A549 (cell line): Measurements from ENCODE around the gene HDGF. TPM values are rescaled to one million over a fixed set of nuclear protein-coding genes. Genes with fewer than 3 reads are reported as not detected.

ENCODE experiments used
- ATAC-seq, 2 experiments: fragments of 200-7000 bp in 1 of 2; fragments of >200 bp in 1 of 2; cut with Nextera tagmentation in 1 of 2; cut with Tn5 transposase in 1 of 2; 3 replicates each; pipeline versions ENCODE4 v1.8.0 to v1.9.1; 2018 to 2020; ENCODE audit warnings: mild to moderate bottlenecking in 1 of 2, moderate library complexity in 1 of 2
- CTCF ChIA-PET: fragments of 300-600 bp; sonication (Branson Sonifier 250); formaldehyde crosslinking; extraction: SDS; loops from one replicate; lab custom pipeline; 2021; ENCODE audit warnings: antibody characterized with exemption, inconsistent platforms; lab: Yijun Ruan, JAX
- POLR2A ChIA-PET: fragments of 350-600 bp; formaldehyde crosslinking; extraction: SDS; loops from one replicate; lab custom pipeline; 2021; ENCODE audit warnings: antibody characterized with exemption, inconsistent platforms; lab: Yijun Ruan, JAX
- DNase-seq, 2 experiments: peaks; one replicate each; pipeline versions ENCODE4 v3.0.0 to v3.0.0-alpha.2; 2011 to 2016; ENCODE audit warnings: low read depth in 1 of 2, low spot score in 1 of 2
- FAIRE-seq: peaks from 2 replicates; lab custom pipeline; 2011; peaks lifted over from hg19 to GRCh38; lab: Jason Lieb, UNC
- H3K27ac ChIP-seq, 2 experiments: fragments of >200 bp; sonication (Bioruptor Twin); formaldehyde crosslinking; 3 replicates each; pipeline ENCODE4 v1.5.1; 2016 to 2017
- H3K4me1 ChIP-seq: fragments of >200 bp; sonication (Bioruptor Twin); formaldehyde crosslinking; 3 replicates; pipeline ENCODE4 v1.6.1; 2016
- H3K4me2 ChIP-seq: fragments of >200 bp; sonication (Bioruptor Twin); formaldehyde crosslinking; 3 replicates; pipeline ENCODE4 v1.6.1; 2016
- H3K4me3 ChIP-seq: fragments of >200 bp; sonication (Bioruptor Twin); formaldehyde crosslinking; 3 replicates; pipeline ENCODE4 v1.5.1; 2016
- H3K9me3 ChIP-seq: fragments of >200 bp; sonication (Bioruptor Twin); formaldehyde crosslinking; 3 replicates; pipeline ENCODE4 v1.6.1; 2016
- ATOH8 ChIP-seq: fragments of 250-450 bp; sonication (Bioruptor Pico); IDR thresholded peaks from 2 replicates; pipeline ENCODE4 v1.5.0; 2020; ENCODE audit warnings: low read depth, mild to moderate bottlenecking, moderate library complexity
- BCL3 ChIP-seq: fragments of >200 bp; sonication (Bioruptor Twin); formaldehyde crosslinking; IDR thresholded peaks from 3 replicates; pipeline ENCODE4 v1.6.1; 2016
- CBX8 ChIP-seq: fragments of 200-600 bp; sonication (generic); IDR thresholded peaks from 2 replicates; pipeline ENCODE4 v1.6.1; 2016
- CEBPB ChIP-seq, 2 experiments: fragments of >200 bp in 1 of 2; sonication (Bioruptor Twin) in 1 of 2; formaldehyde crosslinking in 1 of 2; IDR thresholded peaks; 2 replicates each; pipeline ENCODE4 v1.6.1; 2012 to 2016
- CTCF ChIP-seq: fragments of >200 bp; sonication (Bioruptor Twin); formaldehyde crosslinking; IDR thresholded peaks from 3 replicates; pipeline ENCODE4 v1.5.1; 2016
- E2F6 ChIP-seq: IDR thresholded peaks from 2 replicates; pipeline ENCODE4 v1.6.1; 2012; ENCODE audit warnings: low read depth, borderline replicate concordance
- EHF ChIP-seq: fragments of 250-450 bp; sonication (Bioruptor Pico); IDR thresholded peaks from 2 replicates; pipeline ENCODE4 v1.5.0; 2020; ENCODE audit warnings: mild to moderate bottlenecking
- EP300 ChIP-seq, 2 experiments: fragments of >200 bp; sonication (Bioruptor Twin); formaldehyde crosslinking; IDR thresholded peaks; 2 replicates in 1 of 2; 3 replicates in 1 of 2; pipeline ENCODE4 v1.6.1; 2016 to 2017
- FOSB ChIP-seq: fragments of 250-450 bp; sonication (Bioruptor Pico); IDR thresholded peaks from 2 replicates; pipeline ENCODE4 v1.5.0; 2020; ENCODE audit warnings: mild to moderate bottlenecking, moderate library complexity
- FOSL2 ChIP-seq, 2 experiments: fragments of 450-650 bp in 1 of 2; fragments of >200 bp in 1 of 2; sonication (Bioruptor Twin) in 1 of 2; formaldehyde crosslinking; IDR thresholded peaks; 2 replicates each; pipeline versions ENCODE4 v1.5.0 to v1.6.1; 2016 to 2020; ENCODE audit warnings: mild to moderate bottlenecking in 1 of 2, moderate library complexity in 1 of 2
- HMGXB4 ChIP-seq: fragments of 250-450 bp; sonication (Bioruptor Pico); IDR thresholded peaks from 2 replicates; pipeline ENCODE4 v1.5.0; 2021; ENCODE audit warnings: mild to moderate bottlenecking, moderate library complexity, borderline replicate concordance
- HOXB5 ChIP-seq: fragments of 250-450 bp; sonication (Bioruptor Pico); IDR thresholded peaks from 2 replicates; pipeline ENCODE4 v1.5.0; 2020; ENCODE audit warnings: mild to moderate bottlenecking, moderate library complexity
- JUN ChIP-seq, 2 experiments: fragments of >200 bp; sonication (Bioruptor Twin); formaldehyde crosslinking; IDR thresholded peaks; 2 replicates in 1 of 2; 3 replicates in 1 of 2; pipeline ENCODE4 v1.6.1; 2016 to 2017
- KDM1A ChIP-seq: fragments of 200-600 bp; sonication (generic); IDR thresholded peaks from 2 replicates; pipeline ENCODE4 v1.6.1; 2016; ENCODE audit warnings: low read depth, mild to moderate bottlenecking
- MAX ChIP-seq: IDR thresholded peaks from 2 replicates; pipeline ENCODE4 v1.6.1; 2012
- MAZ ChIP-seq: fragments of 150-350 bp; IDR thresholded peaks from 2 replicates; pipeline ENCODE4 v1.6.1; 2014; ENCODE audit warnings: antibody characterized with exemption, low read depth, low read length, borderline replicate concordance
- MYC ChIP-seq: IDR thresholded peaks from 2 replicates; pipeline ENCODE4 v1.6.1; 2012; ENCODE audit warnings: mild to moderate bottlenecking, inconsistent platforms, low read length, improper control_type of control experiment, borderline replicate concordance
- NPAS2 ChIP-seq: fragments of 250-450 bp; sonication (Bioruptor Pico); IDR thresholded peaks from 2 replicates; pipeline ENCODE4 v1.8.0; 2022; ENCODE audit warnings: mild to moderate bottlenecking, moderate library complexity, borderline replicate concordance
- POLR2A ChIP-seq: IDR thresholded peaks from 2 replicates; pipeline ENCODE4 v1.6.1; 2012; ENCODE audit warnings: mild to moderate bottlenecking, low read length
- POLR2AphosphoS2 ChIP-seq: conservative IDR thresholded peaks from 2 replicates; pipeline ENCODE4 v1.6.1; 2012; ENCODE audit warnings: low read length, improper control_type of control experiment, inconsistent platforms
- RAD21 ChIP-seq, 2 experiments: fragments of >200 bp in 1 of 2; sonication (Bioruptor Twin) in 1 of 2; formaldehyde crosslinking in 1 of 2; IDR thresholded peaks in 1 of 2; conservative IDR thresholded peaks in 1 of 2; 2 replicates in 1 of 2; 3 replicates in 1 of 2; pipeline ENCODE4 v1.6.1; 2012 to 2018; ENCODE audit warnings: inconsistent platforms in 1 of 2
- RFX5 ChIP-seq: fragments of 450-650 bp; IDR thresholded peaks from 2 replicates; pipeline ENCODE4 v1.7.1; 2014; ENCODE audit warnings: antibody characterized with exemption, mild to moderate bottlenecking, moderate library complexity
- SMC3 ChIP-seq: fragments of >200 bp; sonication (Bioruptor Twin); formaldehyde crosslinking; IDR thresholded peaks from 3 replicates; pipeline ENCODE4 v1.6.1; 2018; ENCODE audit warnings: inconsistent platforms
- SREBF2 ChIP-seq: fragments of 450-650 bp; IDR thresholded peaks from 2 replicates; pipeline ENCODE4 v1.6.1; 2014; ENCODE audit warnings: mild to moderate bottlenecking, moderate library complexity
- TFCP2L1 ChIP-seq: fragments of 250-450 bp; sonication (Bioruptor Pico); IDR thresholded peaks from 2 replicates; pipeline ENCODE4 v1.5.0; 2021; ENCODE audit warnings: mild to moderate bottlenecking
- ZFP36 ChIP-seq: fragments of 450-650 bp; IDR thresholded peaks from 2 replicates; pipeline ENCODE4 v1.6.1; 2014; ENCODE audit warnings: borderline replicate concordance; ENCODE audit not compliant: partially characterized antibody
- ZNF302 ChIP-seq: fragments of 250-450 bp; sonication (Bioruptor Pico); IDR thresholded peaks from 2 replicates; pipeline ENCODE4 v1.9.0; 2021; ENCODE audit warnings: inconsistent platforms, mild to moderate bottlenecking, moderate library complexity
- WGBS: methylation state at CpG from one replicate; pipeline ENCODE4 v1.1.6; 2017; ENCODE audit errors: missing lambda C conversion rate; 5-methylcytosine and 5-hydroxymethylcytosine counted together
- polyA plus RNA-seq, 4 experiments: library from polyadenylated mRNA; depleted of rRNA in 3 of 4; stranded (reverse); fragments of >200 nt; fragmentation: RNase III in 1 of 4; extraction: RNeasy Plus Mini Kit Qiagen cat#74134 plus additional on column Dnase treatment in 1 of 4; gene quantifications; 2 replicates in 3 of 4; 3 replicates in 1 of 4; pipeline ENCODE4 v1.2.3, GENCODE V29; 2011 to 2017

Gene HDGF
- polyA plus RNA-seq, 2 of the 4 experiments (the other 2 are of a cell fraction), result 299 to 428 TPM

DNA sequence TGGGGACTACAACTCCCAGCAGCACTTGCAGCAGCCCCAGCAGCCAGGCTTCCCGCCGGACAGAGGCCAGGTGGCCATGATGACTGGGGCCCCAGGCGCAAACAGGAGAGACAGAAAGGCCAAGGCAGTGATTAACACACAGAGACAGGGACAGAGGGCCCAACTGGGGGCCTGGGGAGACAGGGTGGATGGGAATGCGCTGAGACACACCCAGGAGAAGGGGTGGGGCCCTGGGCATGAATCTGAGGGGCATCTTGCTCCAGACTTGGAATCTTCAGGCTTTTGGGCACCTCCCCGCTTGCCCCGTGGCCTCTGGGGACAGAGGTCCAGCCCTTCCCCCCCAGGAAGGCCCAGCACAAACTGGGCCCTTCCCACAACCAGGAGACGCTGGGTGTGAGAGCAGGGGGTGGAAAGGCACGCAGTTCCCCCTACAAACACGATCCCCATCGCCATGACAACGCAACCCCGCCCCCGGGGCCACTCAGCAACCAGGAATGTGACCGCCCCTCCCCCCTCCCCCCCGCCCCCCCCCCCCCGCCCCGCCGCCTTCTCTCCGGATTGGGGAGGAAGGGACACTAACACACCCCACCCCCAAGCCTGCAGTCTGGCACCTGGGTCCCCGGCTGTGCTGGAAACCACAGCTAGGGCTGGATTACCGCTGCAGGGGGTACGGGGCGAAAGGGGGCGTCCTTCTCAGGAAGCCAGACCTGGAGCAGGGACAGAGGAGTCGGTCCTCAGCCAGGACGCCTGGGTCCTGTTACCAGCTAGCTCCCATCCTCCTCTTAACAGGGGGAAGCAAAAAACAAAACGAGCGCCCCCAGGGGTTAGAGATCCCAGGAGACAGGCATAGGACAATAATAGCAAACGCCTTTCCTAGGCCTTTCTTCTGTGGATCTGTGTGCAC, 4.5 kb downstream of the HDGF start:
- 3% methylated on average over 10 of the region's 29 CpGs for WGBS
- Histone ChIP-seq H3K4me2 (peak overlapping the region; percentile 92), H3K4me3 (peak overlapping the region; percentile 92)
- POLR2A ChIA-PET, result interaction anchor here (0.8 to 3.1 kb wide), 5 partner anchors 14 to 86 kb away, joined by 3 to 21 read pairs (median 7); partner anchors contain the start of genes ISG20L2, METTL25B and PRCC
- CTCF ChIA-PET, result interaction anchor here (0.5 to 10.5 kb wide), 12 partner anchors 8 to 113 kb away, joined by 3 to 130 read pairs (median 4); partner anchors contain the start of genes ISG20L2 and METTL25B
- FAIRE-seq, result no peak
- peak; percentile 90 to 95 for DNase-seq
- TF ChIP-seq POLR2A (peak; percentile 15; the same call in 1 of the 2 replicates), MAZ (0 out of 2 replicates have a peak, but pooled peaks have one; percentile 22), E2F6 (peak; percentile 58; the same call in 1 of the 2 replicates), RFX5 (peak; percentile 30; the same call in 1 of the 2 replicates), FOSL2 (IDR thresholded peaks at IDR 0.05) (peak; percentile 55; the same call in 1 of the 2 replicates), FOSL2 (CRISPR knock-in tag; IDR thresholded peaks at IDR 0.05) (peak; percentile 73), JUN (IDR thresholded peaks at IDR 0.05) (peak; percentile 46 to 93; a peak in 4 of 5 replicates), BCL3 (peak; percentile 40; the same call in 1 of the 3 replicates), FOSB (CRISPR knock-in tag) (0 out of 2 replicates have a peak, but pooled peaks have one; percentile 66), POLR2AphosphoS2 (no peak), EP300 (IDR thresholded peaks at IDR 0.05) (peak in 1 of 2 experiments; percentile 64; a peak in 1 of 5 replicates), ZNF302 (CRISPR knock-in tag) (no peak), NPAS2 (CRISPR knock-in tag) (no peak), HMGXB4 (CRISPR knock-in tag) (no peak), KDM1A (no peak), CEBPB (IDR thresholded peaks at IDR 0.05) (no peak), SREBF2 (no peak), CBX8 (no peak), MYC (0 out of 2 replicates have a peak, but pooled peaks have one; percentile 58), ZFP36 (no peak), SMC3 (peak; percentile 19; the same call in 1 of the 3 replicates), EHF (CRISPR knock-in tag) (no peak), CTCF (peak; percentile 47), HOXB5 (peak; percentile 66; the same call in 1 of the 2 replicates), MAX (peak; percentile 63), RAD21 (conservative IDR thresholded peaks at IDR 0.05 in 1 of 2, IDR thresholded peaks at IDR 0.05 in 1 of 2) (peak in 1 of 2 experiments; percentile 3; a peak in 1 of 5 replicates), TFCP2L1 (peak; percentile 85; the same call in 1 of the 2 replicates), ATOH8 (CRISPR knock-in tag) (0 out of 2 replicates have a peak, but pooled peaks have one; percentile 56)
- TF ChIP-seq, all 56 proteins: peak for 17
- Histone ChIP-seq H3K9me3 (no peaks in the 10 kb centered on the region), H3K27ac (peak overlapping the region; percentile 99 to 100), H3K4me1 (peaks cover 45% of the 10 kb centered on the region)
- peak; percentile 63 to 70 for ATAC-seq
